Measurements from ENCODE around the gene S100A2. TPM values are rescaled to one million over a fixed set of nuclear protein-coding genes. Genes with fewer than 3 reads are reported as not detected.
A peak's percentile ranks its signal among the peaks of the same experiment; 100 is the strongest.
"Not testable (repeated sequence)": the region's sequence is repeated elsewhere in the genome, so short reads cannot be mapped to it uniquely, and the experiment has no call there.

S100A2 gene
- total and polyA plus RNA-seq, 4 donors: 0.40 to 1.2 (median 0.81) TPM; not detected in 1

DNA sequence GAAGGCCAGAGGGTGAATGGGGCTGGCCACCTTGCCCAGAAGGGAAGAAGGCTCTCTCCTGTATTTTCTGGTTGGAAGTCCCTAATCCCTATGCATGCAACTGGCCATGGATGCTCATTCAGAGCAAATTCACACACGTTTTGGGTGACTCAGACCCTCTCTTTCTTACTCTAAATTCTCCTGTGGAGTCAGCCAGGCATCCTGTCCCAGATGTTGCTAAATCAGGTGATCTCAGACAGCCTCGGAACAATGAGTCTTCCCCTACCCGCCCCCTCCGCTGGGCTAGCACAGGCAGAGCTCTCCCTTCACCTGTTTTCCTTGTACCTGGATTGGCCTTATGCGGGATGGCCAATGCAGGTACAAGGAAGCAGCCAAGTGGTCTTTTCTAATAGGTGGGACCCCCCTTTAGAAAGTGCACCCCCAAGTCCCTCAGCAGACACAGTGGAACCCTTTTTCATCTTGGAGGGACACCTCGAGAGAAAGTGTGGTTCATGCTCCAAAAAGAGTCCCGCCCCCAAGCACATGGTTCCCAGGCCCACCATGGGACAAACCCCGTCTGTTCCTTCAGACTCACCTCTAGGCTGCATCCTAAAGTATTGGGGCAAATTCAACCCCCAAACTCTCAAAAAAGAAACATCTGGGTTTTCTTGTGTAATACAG lies 38.5 kb downstream of the S100A2 start:
- Histone ChIP-seq H3K27me3 (ENCODE audit: control insufficient read depth, insufficient read depth, low read length) (no peaks in the 10 kb centered on the region), H3K9me3 (ENCODE audit: control insufficient read depth, insufficient read depth, low read length) (no peaks in the 10 kb centered on the region), H3K36me3 (ENCODE audit: control insufficient read depth, insufficient read depth, low read length) (no peaks in the 10 kb centered on the region), H3K4me1 (ENCODE audit: control insufficient read depth, insufficient read depth, low read length) (peaks cover 4% of the 10 kb centered on the region), H3K27ac (ENCODE audit: low read depth, low read length) (no peak overlapping the region), H3K4me3 (ENCODE audit: low read depth, low read length) (no peak overlapping the region)
- no peak for DNase-seq (ENCODE audit: low read depth in 4 of 6, low spot score in 6 of 6)
- 85% methylated on average over 8 of the region's 8 CpGs for whole genome bisulfite sequencing (ENCODE audit: insufficient coverage)

DNA sequence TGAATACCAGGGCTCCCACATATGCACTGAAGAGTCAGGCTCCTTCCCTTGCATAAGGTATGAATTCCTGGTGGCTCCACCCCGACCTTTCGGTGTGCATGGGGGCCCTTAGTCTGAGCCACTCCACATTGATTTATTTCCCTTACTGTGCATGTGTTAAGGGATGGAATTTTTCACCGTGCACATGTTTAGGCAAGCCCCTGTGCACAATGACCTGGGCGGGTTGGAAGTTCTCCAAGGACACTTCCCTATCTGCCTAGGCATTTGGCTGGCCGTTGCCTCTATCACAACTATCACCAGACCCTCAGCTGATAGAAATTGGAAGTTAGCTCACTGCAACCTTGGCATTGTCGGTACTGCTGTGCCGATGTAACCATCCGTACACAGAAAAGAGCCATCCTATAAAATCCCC lies 39.5 kb downstream of the S100A2 start:
- no peaks in the 10 kb centered on the region for H3K36me3 ChIP-seq (ENCODE audit: control insufficient read depth, insufficient read depth, low read length)
- 63% methylated on average over 5 of the region's 8 CpGs for WGBS (ENCODE audit: insufficient coverage)
- no peak overlapping the region for H3K4me3 ChIP-seq (ENCODE audit: low read depth, low read length)
- DNase-seq (ENCODE audit: low read depth in 4 of 6, low spot score in 6 of 6): peak in 1 of 6 donors; percentile 9
- H3K27me3 ChIP-seq (ENCODE audit: control insufficient read depth, insufficient read depth, low read length): no peaks in the 10 kb centered on the region
- no peaks in the 10 kb centered on the region for H3K9me3 ChIP-seq (ENCODE audit: control insufficient read depth, insufficient read depth, low read length)
- no peak overlapping the region for H3K27ac ChIP-seq (ENCODE audit: low read depth, low read length)
- H3K4me1 ChIP-seq (ENCODE audit: control insufficient read depth, insufficient read depth, low read length): peaks cover 4% of the 10 kb centered on the region

DNA sequence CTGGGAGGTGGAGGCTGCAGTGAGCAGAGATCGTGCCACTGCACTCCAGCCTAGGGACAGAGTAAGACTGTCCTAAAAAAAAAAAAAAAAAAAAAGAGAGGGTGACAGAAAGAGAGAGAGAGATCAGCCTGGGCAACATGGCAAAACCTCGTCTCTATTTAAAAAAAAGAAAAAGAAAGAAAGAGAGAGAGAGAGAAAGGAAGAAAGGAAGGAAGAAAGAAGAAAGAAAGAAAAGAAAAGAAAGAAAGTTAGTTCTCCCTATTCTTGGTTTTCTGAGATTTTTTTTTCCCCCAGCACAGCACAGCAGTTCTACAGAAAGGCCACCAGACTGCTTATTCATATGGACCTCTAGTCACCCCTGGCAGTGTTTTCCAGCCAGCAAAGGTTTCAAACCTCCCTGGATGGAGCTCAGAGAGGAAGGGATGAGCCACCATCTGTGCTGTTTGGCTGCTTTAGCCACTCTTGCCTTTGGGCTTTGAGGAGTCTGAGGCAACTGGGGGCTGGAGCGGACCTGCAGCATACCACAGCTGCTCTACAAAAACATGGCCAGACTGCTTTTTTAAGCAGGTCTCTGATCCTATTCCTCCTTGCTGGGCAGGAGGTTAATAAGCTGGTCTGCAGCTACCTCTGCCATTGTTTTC lies 40.4 kb downstream of the S100A2 start:
- H3K4me1 ChIP-seq (ENCODE audit: control insufficient read depth, insufficient read depth, low read length): peaks cover 4% of the 10 kb centered on the region
- WGBS (ENCODE audit: insufficient coverage): no CpG with 5 or more reads among the region's 3 CpGs
- H3K36me3 ChIP-seq (ENCODE audit: control insufficient read depth, insufficient read depth, low read length): no peaks in the 10 kb centered on the region
- H3K9me3 ChIP-seq (ENCODE audit: control insufficient read depth, insufficient read depth, low read length): no peaks in the 10 kb centered on the region
- H3K27me3 ChIP-seq (ENCODE audit: control insufficient read depth, insufficient read depth, low read length): no peaks in the 10 kb centered on the region
- DNase-seq (ENCODE audit: low read depth in 4 of 6, low spot score in 6 of 6): peak in 1 of 6 donors; percentile 34
- no peak overlapping the region for H3K27ac ChIP-seq (ENCODE audit: low read depth, low read length)
- H3K4me3 ChIP-seq (ENCODE audit: low read depth, low read length): no peak overlapping the region

DNA sequence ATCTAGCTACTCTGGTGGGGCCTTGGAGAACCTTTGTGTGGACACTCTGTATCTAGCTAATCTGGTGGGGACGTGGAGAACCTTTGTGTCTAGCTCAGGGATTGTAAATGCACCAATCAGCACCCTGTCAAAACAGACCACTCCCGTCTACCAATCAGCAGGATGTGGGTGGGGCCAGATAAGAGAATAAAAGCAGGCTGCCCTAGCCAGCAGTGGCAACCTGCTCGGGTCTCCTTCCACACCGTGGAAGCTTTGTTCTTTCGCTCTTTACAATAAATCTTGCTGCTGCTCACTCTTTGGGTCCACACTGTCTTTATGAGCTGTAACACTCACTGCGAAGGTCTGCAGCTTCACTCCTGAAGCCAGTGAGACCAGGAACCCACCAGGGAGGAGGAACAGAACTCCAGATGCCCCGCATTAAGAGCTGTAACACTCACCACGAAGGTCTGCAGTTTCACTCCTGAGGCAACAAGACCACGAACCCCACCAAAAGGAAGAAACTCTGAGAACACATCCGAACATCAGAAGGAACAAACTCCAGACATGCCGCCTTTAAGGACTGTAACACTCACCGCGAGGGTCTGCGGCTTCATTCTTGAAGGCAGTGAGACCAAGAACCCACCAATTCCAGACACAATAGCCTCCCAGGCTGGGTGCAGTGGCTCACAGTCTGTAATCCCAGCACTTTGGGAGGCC lies 43.1 kb downstream of the S100A2 start:
- not testable (repeated sequence) for H3K36me3 ChIP-seq (ENCODE audit: control insufficient read depth, insufficient read depth, low read length); H3K9me3 ChIP-seq (ENCODE audit: control insufficient read depth, insufficient read depth, low read length); H3K4me3 ChIP-seq (ENCODE audit: low read depth, low read length); H3K27ac ChIP-seq (ENCODE audit: low read depth, low read length); DNase-seq (ENCODE audit: low read depth in 4 of 6, low spot score in 6 of 6); H3K4me1 ChIP-seq (ENCODE audit: control insufficient read depth, insufficient read depth, low read length); H3K27me3 ChIP-seq (ENCODE audit: control insufficient read depth, insufficient read depth, low read length)
- WGBS (ENCODE audit: insufficient coverage): 77% methylated on average over 13 of the region's 14 CpGs

DNA sequence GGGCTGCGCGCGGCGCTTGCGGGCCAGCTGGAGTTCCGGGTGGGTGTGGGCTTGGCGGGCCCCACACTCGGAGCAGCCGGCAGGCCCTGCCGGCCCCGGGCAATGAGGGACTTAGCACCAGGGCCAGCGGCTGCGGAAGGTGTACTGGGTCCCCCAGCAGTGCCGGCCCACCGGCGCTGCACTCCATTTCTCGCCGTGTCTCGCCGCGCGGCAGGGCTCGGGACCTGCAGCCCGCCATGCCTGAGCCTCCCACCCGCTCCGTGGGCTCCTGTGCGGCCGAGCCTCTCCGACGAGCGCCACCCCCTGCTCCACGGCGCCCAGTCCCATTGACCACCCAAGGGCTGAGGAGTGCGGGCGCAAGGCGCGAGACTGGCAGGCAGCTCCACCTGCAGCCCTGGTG lies 43.8 kb downstream of the S100A2 start:
- WGBS (ENCODE audit: insufficient coverage): 93% methylated on average over 37 of the region's 37 CpGs
- not testable (repeated sequence) for H3K4me1 ChIP-seq (ENCODE audit: control insufficient read depth, insufficient read depth, low read length)

DNA sequence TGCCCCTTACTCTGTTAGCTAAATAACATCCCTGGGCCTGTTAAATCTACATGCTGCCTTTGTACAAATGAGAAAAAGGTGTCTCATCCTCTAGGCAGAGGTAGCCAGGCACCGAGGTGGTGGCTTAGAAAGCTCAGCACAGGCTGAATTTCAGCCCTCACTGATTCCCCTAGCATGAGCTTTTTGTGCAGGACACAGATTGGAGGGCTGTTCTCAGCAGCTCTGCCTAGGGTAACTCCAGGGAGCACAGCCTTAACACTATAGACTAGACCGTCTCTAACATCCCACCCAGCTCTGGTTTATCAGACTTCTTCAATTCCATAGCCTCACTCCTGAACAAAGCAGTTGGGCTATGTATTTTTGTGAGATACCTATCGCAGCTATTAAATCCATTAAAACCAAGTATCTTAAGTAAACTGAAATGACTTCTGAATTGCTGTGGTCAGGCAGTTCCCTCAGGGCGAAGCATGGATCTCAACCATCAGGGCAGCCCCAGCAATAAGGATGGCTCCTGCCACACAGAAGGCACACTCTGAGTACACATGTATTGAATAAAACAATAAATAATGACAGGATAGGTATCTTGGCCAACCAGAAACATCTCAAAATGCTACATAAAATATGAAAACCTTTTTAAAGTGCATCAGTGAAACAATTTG lies 44.7 kb downstream of the S100A2 start:
- DNase-seq (ENCODE audit: low read depth in 4 of 6, low spot score in 6 of 6): no peak
- WGBS (ENCODE audit: insufficient coverage): 78% methylated on average over 1 of the region's 4 CpGs
- Histone ChIP-seq H3K4me1 (ENCODE audit: control insufficient read depth, insufficient read depth, low read length) (no peaks in the 10 kb centered on the region), H3K27ac (ENCODE audit: low read depth, low read length) (no peak overlapping the region), H3K4me3 (ENCODE audit: low read depth, low read length) (no peak overlapping the region), H3K9me3 (ENCODE audit: control insufficient read depth, insufficient read depth, low read length) (no peaks in the 10 kb centered on the region), H3K36me3 (ENCODE audit: control insufficient read depth, insufficient read depth, low read length) (no peaks in the 10 kb centered on the region), H3K27me3 (ENCODE audit: control insufficient read depth, insufficient read depth, low read length) (no peaks in the 10 kb centered on the region)

More for the DNA sequence above, 43.8 kb downstream of the S100A2 start:
- H3K4me3 ChIP-seq (ENCODE audit: low read depth, low read length); DNase-seq (ENCODE audit: low read depth in 4 of 6, low spot score in 6 of 6); H3K27me3 ChIP-seq (ENCODE audit: control insufficient read depth, insufficient read depth, low read length); H3K27ac ChIP-seq (ENCODE audit: low read depth, low read length); H3K36me3 ChIP-seq (ENCODE audit: control insufficient read depth, insufficient read depth, low read length); H3K9me3 ChIP-seq (ENCODE audit: control insufficient read depth, insufficient read depth, low read length): not testable (repeated sequence)

DNA sequence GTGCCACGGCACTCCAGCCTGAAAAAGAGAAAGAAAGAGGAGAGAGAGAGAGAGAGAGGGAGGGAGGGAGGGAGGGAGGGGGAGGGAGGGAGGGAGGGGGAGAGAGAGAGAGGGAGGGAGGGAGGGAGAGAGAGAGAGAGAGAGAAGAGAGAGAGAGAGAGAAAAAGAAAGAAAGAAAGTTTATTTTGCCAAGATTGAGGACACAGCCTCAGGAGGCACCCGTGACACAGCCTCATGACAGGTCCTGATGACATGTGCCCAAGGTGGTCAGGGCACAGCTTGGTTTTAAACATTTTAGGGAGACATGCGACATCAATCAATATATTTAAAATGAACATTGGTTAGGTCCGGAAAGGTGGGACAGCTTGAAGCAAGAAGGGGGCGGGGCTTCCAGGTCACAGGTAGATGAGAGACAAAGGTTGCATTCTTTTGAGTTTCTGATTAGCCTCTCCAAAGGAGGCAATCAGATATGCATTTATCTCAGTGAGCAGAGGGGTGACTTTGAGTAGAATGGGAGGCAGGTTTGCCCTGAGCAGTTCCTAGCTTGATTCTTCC lies 45.4 kb downstream of the S100A2 start:
- not testable (repeated sequence) for H3K9me3 ChIP-seq (ENCODE audit: control insufficient read depth, insufficient read depth, low read length); H3K27me3 ChIP-seq (ENCODE audit: control insufficient read depth, insufficient read depth, low read length)
- 100% methylated on average over 3 of the region's 5 CpGs for WGBS (ENCODE audit: insufficient coverage)

DNA sequence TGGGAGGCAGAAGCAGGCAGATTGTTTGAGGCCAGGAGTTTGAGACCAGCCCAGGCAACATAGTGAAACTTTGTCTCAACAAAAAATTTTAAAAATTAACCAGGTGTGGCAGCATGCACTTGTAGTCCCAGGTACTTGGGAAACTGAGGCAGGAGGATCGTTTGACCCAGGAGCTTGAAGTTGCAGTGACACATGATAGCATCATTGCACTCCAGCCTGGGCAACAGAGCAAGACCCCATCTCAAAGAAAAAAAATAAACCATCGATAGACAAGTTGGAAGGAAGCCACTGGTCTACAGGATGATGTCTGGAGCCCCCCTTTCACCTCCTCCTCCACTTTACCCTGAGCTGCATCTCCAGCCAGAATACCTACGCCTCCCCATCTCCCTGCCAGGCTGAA lies 46.4 kb downstream of the S100A2 start:
- H3K36me3 ChIP-seq (ENCODE audit: control insufficient read depth, insufficient read depth, low read length): no peaks in the 10 kb centered on the region
- DNase-seq (ENCODE audit: low read depth in 4 of 6, low spot score in 6 of 6): no peak
- no peak overlapping the region for H3K4me3 ChIP-seq (ENCODE audit: low read depth, low read length)
- no peaks in the 10 kb centered on the region for H3K4me1 ChIP-seq (ENCODE audit: control insufficient read depth, insufficient read depth, low read length)
- no peaks in the 10 kb centered on the region for H3K9me3 ChIP-seq (ENCODE audit: control insufficient read depth, insufficient read depth, low read length)
- H3K27ac ChIP-seq (ENCODE audit: low read depth, low read length): no peak overlapping the region
- 100% methylated on average over 1 of the region's 3 CpGs for WGBS (ENCODE audit: insufficient coverage)
- no peaks in the 10 kb centered on the region for H3K27me3 ChIP-seq (ENCODE audit: control insufficient read depth, insufficient read depth, low read length)

More for the DNA sequence above, 45.4 kb downstream of the S100A2 start:
- not testable (repeated sequence) for H3K4me3 ChIP-seq (ENCODE audit: low read depth, low read length); H3K27ac ChIP-seq (ENCODE audit: low read depth, low read length); DNase-seq (ENCODE audit: low read depth in 4 of 6, low spot score in 6 of 6); H3K4me1 ChIP-seq (ENCODE audit: control insufficient read depth, insufficient read depth, low read length); H3K36me3 ChIP-seq (ENCODE audit: control insufficient read depth, insufficient read depth, low read length)

DNA sequence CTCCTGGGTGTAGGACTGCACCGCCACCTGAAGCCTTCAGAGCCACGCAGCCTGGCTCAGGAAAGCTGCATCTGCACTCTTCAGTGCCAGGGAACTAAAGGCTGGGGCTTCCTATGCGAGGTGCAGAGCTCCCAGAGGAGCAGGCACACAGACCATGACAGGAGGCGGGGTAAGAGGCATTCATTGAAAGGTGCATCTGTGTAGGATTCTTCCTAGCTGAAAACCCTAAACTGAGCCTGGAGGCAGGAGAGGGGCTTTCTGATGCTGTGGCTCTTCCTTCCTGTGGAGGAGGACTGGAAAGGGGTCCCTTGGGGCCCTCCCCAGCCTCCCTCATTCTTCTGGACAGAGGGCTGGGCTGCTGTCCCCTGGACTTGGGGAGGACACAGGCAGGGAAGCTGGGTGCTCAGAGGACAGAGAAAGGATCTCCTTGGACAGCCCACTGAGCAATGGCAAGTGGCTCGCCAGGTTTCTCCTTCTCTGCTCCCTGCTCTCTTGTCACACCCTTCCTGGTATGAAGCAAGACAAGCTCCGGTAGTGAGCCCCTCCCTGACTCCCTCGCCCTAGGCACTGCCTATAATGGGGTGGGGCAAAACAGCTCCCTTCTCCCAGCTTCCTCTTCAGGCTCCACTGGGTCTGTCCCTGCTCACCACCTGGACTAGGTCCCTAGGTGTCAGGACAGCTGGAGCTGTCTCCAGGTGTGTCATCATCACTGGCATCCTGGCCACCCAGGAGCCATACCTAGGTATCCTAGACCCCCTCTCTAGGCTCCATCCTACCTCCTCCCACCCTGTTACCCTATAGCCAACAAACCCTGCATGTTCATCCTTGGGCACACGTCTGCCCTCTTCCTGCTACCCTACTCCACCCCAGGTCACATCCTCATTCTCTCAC lies 49.9 kb downstream of the S100A2 start:
- Histone ChIP-seq H3K36me3 (ENCODE audit: control insufficient read depth, insufficient read depth, low read length) (no peaks in the 10 kb centered on the region), H3K4me3 (ENCODE audit: low read depth, low read length) (no peak overlapping the region), H3K9me3 (ENCODE audit: control insufficient read depth, insufficient read depth, low read length) (no peaks in the 10 kb centered on the region), H3K27me3 (ENCODE audit: control insufficient read depth, insufficient read depth, low read length) (no peaks in the 10 kb centered on the region), H3K4me1 (ENCODE audit: control insufficient read depth, insufficient read depth, low read length) (peaks cover 3% of the 10 kb centered on the region), H3K27ac (ENCODE audit: low read depth, low read length) (no peak overlapping the region)
- no peak for DNase-seq (ENCODE audit: low read depth in 4 of 6, low spot score in 6 of 6)
- 62% methylated on average over 7 of the region's 8 CpGs for WGBS (ENCODE audit: insufficient coverage)
